ENCODE data around the gene WWOX.

The WWOX gene

DNA sequence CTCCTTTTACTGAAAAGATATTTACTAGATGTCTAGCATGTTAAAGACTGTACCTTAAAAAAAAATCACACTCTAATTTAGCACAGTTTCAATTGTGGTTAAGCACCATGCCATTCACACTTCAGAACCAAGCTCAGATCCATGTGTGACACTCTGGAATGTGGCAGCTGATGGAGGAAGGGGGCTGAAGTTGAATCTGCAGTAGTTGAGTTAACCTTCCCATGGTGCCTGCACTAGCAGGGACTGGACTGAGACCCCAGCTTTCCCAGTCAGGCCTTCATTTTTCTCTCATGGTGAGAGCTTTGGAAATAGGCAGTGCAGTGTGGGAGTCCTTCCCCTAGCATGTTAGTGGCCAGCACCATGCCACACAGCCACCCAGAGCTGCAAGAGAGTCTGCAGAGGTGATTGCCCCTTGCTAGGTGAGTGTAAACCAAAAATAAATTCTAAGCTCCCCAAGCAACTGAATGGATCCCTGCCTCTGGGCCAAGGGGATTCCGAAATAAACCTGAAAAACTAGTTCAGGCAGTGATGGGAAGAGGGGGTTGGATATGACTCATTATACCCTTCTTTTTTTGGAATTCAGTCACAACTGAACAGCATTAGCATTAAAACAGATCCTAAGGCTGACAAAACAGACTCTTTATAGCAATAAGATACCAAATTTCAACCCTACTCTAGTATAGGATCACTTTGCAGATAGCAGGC lies 208.5 kb downstream of the WWOX start:
- DNase-seq, result no peak

GRCh38 chr16:78309763-78310162 lies 210.3 kb downstream of the WWOX start:
- no peak for DNase-seq

DNA sequence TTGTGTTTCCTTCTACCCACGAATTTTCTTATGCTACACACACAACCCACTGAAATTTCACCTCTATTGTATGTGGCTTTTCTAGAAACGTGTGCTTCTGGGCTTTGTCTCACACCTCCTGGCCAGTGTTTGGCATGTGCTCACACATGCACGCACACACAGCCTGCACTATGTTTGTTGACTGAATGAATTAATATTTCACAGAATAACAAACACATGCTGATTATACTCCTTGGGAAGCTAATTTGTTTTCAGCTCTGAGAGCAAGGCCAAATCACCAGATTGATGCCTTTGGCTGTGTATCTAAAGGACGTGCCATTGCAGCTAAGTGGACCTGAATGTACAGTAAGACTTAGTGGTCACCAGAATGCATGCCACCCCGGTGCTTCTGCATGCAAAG lies 210.7 kb downstream of the WWOX start:
- DNase-seq, result no peak

DNA sequence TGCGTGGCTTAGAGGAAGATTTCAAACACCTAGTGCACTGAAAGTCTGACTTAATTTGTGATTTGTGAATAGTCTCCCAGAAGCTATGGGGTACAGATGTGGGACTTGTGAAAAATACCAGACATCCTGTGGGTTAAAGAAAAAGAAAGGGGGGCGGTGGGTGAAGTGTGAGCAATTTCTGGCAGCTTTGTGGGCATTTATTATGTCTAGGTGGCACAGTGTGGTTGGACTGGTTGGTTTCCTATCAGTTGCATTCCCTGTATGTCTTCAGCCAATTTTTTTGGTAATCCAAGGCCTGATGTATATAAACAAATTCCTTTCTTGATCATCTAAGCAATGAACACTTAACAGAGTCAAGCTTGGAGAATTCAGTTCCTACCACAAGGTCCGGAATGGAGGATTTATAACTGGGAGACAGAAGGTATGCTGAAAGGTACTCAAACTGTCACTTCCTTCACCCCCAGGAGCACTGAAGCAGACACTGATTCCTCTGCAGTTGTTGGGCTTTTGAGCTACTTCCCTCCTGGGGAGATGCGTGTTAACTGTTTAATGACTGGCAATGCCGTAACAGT lies 211.6 kb downstream of the WWOX start:
- peak; percentile 71 for DNase-seq

GRCh38 chr16:78311831-78312230 lies 212.4 kb downstream of the WWOX start:
- DNase-seq, result no peak

DNA sequence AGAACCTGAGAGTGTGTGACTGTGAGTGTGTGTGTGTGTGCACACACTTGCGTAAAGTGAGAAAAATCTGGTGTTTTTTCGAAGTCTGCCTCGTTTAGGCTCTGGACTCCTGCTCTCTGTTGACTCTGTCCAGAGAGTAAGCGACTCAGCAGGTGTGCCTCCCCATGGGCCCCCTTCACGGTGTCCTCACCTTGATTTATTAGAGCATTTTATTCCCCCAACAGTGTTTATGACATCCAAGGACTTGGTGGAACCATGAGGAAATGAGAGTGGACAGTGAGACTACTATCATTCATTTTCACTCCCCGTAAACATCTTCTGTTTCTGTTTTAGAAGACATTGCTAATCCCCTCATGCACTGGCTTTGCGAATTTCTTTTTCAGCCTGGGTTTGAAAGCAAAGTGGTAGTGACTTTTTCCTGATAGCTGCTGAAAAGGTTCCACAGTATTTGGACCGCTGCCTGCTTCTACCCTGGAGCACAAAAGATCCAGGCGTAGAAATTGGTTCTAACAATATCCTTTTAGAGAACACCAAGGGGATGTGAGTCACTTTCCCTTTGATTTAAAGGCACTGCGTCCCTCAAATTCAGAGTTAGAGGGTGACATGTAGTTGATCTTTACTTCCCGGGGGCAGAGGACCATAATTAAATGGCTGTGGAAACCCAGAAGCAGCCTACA lies 218.2 kb downstream of the WWOX start:
- no peak for DNase-seq

DNA sequence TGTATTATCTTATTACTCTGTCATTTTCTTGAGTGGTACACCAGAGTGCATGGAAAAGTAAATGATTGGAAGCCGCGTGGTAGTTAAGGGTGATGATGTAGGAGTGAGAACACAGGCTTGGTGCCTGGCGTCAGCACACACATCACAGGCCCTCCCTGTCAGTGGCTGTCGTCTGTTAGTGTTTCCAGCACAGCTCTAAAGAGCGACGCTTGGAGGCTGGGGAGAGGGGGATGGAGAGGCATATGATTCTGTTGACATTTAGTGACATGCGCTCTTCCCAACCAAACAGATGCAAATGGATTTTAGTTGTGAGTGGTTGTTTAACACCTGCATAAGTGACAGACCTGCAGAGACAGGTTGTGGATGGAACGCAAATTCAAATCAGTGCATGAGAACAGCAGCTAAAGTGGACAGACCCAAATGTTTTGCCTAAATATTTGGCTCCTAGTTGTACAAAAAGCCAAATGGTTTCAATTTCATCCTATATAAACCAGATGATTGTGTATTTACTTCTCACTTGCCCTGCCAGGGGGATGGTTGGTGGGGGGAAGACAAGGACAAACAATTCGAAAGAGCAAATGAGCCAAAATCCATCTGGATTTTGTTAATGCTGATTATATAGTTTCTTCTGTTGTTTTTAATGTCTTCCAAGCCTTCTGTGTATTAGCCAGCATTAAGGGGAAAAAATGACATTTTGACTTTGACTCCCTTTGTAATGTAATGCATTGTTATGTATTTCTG lies 222.3 kb downstream of the WWOX start:
- peak; percentile 61 for DNase-seq

DNA sequence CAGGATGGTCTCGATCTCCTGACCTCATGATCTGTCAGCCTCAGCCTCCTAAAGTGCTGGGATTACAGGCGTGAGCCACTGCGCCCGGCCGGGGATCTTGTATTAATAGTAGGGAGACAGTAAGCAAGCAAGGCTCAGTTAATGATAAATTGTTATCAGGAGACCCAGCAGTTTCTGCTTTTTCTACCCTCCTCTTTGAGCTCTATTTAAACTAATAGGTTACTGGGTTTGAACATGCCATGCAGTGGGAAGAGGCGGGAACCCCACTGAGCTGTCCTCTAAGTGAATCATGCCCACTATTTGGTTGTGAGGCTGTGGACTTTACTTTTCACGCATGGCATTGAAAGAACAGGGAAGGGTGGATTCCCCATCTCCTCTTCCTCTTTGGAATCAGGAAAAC lies 223.9 kb downstream of the WWOX start:
- DNase-seq, result no peak

- DNase-seq, result no peak
These were observed 225.3 kb downstream of the WWOX start for GRCh38 chr16:78324649-78325285.

- DNase-seq, result no peak
These were observed 226.3 kb downstream of the WWOX start for GRCh38 chr16:78325468-78326352.

- DNase-seq, result no peak
These were observed 227.3 kb downstream of the WWOX start for GRCh38 chr16:78326731-78327130.

GRCh38 chr16:78331731-78332130 lies 232.3 kb downstream of the WWOX start:
- no peak for DNase-seq

- no peak for DNase-seq
These were observed 234.4 kb downstream of the WWOX start for GRCh38 chr16:78333808-78334207.

DNA sequence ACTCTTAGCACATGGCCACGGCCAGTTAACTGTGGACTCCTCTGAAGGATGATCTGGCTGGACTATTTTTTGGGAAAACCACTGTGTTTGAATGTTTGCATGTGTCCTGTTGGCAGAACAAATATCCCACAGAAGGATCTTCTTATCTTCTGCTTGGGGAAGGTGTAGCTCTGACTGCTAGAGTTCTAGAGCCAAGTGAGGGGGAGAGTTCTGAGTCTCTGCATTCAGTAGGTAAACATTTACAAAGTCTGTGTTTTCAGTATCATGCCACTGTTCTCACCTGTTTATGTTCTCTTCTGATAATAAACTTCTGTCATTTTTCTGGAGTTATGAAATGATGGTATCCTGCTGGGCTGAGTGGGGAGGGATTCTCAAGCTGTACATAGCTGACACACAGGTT lies 241.1 kb downstream of the WWOX start:
- no peak for DNase-seq

GRCh38 chr16:78348068-78348467 lies 248.6 kb downstream of the WWOX start:
- DNase-seq, result no peak

DNA sequence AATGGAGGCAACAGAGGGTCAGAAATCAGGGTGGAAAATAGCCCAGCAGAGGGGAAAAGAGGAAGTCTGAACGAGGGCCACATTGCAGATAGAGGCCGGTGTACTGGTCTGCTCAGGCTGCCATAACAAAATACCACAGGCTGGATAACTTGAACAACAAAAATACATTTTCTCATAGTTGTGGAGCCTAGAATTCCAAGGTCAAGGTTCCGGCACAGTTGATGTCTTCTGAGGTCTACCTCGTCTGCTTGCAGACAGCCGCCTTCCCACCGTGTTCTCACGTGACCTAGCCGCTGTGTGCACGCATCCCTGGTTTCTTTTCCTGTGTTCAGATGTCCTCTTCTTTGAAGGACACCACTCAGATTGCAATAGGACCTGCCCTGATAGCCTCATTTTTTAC lies 249.4 kb downstream of the WWOX start:
- no peak for DNase-seq

DNA sequence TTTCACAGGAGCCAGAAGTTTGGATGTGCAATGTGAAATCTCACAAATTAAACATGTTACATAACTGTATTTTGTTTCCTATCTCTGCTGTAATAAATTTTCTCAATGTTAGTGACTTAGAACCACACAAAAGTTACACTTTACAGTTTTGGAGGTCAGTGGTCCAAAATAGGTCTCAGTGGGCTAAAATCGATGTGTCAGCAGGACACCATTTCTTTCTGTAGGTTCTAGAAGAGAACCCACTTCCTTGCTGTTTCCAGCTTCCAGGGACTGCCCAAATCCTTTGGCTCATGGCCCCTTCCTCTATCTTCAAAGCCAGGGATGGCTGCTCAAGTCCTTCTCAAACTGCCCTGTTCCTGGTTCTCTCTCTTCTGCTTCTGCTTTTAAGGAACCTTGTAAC lies 252.7 kb downstream of the WWOX start:
- no peak for DNase-seq

- no peak for DNase-seq
These were observed 254.3 kb downstream of the WWOX start for GRCh38 chr16:78353640-78354275.

DNA sequence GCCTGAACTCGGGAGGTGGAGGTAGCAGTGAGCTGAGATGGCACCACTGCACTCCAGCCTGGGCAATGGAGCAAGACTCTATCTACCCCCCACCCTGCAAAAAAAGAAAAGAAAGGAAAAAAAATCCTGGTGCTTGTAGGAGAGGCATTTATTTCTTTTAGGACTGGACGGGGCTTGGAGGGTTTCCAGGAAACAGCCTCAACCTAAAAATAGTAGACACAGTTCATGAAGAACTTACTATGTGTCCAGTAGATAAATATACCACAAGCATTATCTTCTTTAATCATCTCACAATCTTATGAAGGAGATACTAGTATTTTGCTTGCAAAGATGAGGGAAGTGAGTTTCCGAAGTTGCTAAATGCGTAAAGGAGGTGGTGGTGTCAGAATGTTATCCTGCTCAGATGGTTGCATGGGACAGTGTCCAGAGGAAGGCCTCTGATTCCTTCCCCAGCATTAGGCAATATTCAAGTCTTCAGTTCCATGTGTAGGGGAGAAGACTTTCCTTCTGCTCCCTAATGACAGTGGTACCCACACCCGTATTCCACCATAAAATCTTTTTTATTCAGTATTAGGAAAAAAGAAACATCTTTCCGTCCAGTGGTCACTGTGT lies 263.2 kb downstream of the WWOX start:
- no peak for DNase-seq

- DNase-seq, result no peak
These were observed 264.5 kb downstream of the WWOX start for GRCh38 chr16:78363843-78364555.

DNA sequence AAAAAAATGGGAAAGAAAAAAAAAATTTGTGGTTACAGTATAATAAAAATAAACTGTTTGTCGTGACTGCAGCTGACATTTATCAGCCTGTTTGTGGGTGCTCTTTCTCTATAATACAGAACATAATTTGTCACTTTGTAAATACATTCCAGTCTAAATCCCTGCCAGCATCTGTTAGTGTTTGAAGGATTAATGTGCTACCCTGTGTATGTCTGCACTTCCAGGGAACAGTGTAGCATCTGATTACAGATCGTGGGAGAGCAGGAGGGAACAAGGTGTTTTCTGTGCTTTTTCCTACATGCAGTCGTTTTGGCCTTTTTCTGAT lies 265.1 kb downstream of the WWOX start:
- peak; percentile 25 for DNase-seq
